NCI-H748 (cell line): ENCODE measurements around the gene RC3H1.
A peak's percentile ranks its signal among the peaks of the same experiment; 100 is the strongest.
"Not testable (repeated sequence)": the region's sequence is repeated elsewhere in the genome, so short reads cannot be mapped to it uniquely, and the experiment has no call there.

Experiments
- DNase-seq: peaks from one replicate; lab custom pipeline; 2025; ENCODE audit not compliant: unreplicated experiment; lab: John Stamatoyannopoulos, UW

RC3H1 gene

GRCh38 chr1:174022080-174022975 lies at the start of gene RC3H1:
Gene RC3H1, minus strand, starts transcription at chr1:174022357. Its CDS starts 29,372 bp downstream, at chr1:173992985.
- peak; percentile 82 for DNase-seq

GRCh38 chr1:174070614-174071013 lies 48.5 kb upstream of the RC3H1 start:
- no peak for DNase-seq

GRCh38 chr1:174068000-174068399 lies 45.8 kb upstream of the RC3H1 start:
- DNase-seq: no peak

- no peak for DNase-seq
Measured at GRCh38 chr1:174060090-174060489, 37.9 kb upstream of the RC3H1 start.

- no peak for DNase-seq
Measured at GRCh38 chr1:174058624-174059023, 36.5 kb upstream of the RC3H1 start.

GRCh38 chr1:174056609-174057008 lies 34.5 kb upstream of the RC3H1 start:
- DNase-seq: not testable (repeated sequence)

- DNase-seq: not testable (repeated sequence)
Measured at GRCh38 chr1:174055797-174056196, 33.6 kb upstream of the RC3H1 start.

- no peak for DNase-seq
Measured at GRCh38 chr1:174053826-174054225, 31.7 kb upstream of the RC3H1 start.

- DNase-seq: no peak
Measured at GRCh38 chr1:174052621-174053020, 30.5 kb upstream of the RC3H1 start.

GRCh38 chr1:174051956-174052355 lies 29.8 kb upstream of the RC3H1 start:
- no peak for DNase-seq

- no peak for DNase-seq
Measured at GRCh38 chr1:174049514-174049913, 27.4 kb upstream of the RC3H1 start.

- no peak for DNase-seq
Measured at GRCh38 chr1:174044418-174045222, 22.5 kb upstream of the RC3H1 start.

GRCh38 chr1:174042509-174042908 lies 20.4 kb upstream of the RC3H1 start:
- DNase-seq: not testable (repeated sequence)

GRCh38 chr1:174041369-174041768 lies 19.2 kb upstream of the RC3H1 start:
- DNase-seq: no peak

GRCh38 chr1:174040387-174040786 lies 18.2 kb upstream of the RC3H1 start:
- peak; percentile 54 for DNase-seq

GRCh38 chr1:174039027-174039426 lies 16.9 kb upstream of the RC3H1 start:
- no peak for DNase-seq

GRCh38 chr1:174036798-174037197 lies 14.6 kb upstream of the RC3H1 start:
- no peak for DNase-seq

- DNase-seq: no peak
Measured at GRCh38 chr1:174036204-174036603, 14.0 kb upstream of the RC3H1 start.

- DNase-seq: no peak
Measured at GRCh38 chr1:174032671-174033222, 10.6 kb upstream of the RC3H1 start.

GRCh38 chr1:174031099-174031498 lies 8.9 kb upstream of the RC3H1 start:
- no peak for DNase-seq

- DNase-seq: no peak
Measured at GRCh38 chr1:174028495-174028894, 6.3 kb upstream of the RC3H1 start.

GRCh38 chr1:174023440-174023839 lies 1.3 kb upstream of the RC3H1 start:
- peak; percentile 28 for DNase-seq
